GM23338 (cell line): ENCODE measurements around the gene FCHO2. TPM values are rescaled to one million over a fixed set of nuclear protein-coding genes. Genes with fewer than 3 reads are reported as not detected.

ENCODE experiments used
- ATAC-seq: fragments of 200-7000 bp; cut with Tn5 transposase; 3 replicates; pipeline ENCODE4 v1.9.1; 2020
- DNase-seq: peaks from one replicate; pipeline ENCODE4 v3.0.0-alpha.2; 2015; ENCODE audit warnings: low spot score
- H2AFZ ChIP-seq: fragments of 200-600 bp; sonication (generic); 2 replicates; pipeline ENCODE4 v1.8.0; 2016; ENCODE audit warnings: antibody characterized with exemption, mild to moderate bottlenecking, moderate library complexity
- H3F3A ChIP-seq: fragments of 200-600 bp; sonication (generic); replicated peaks from 2 replicates; pipeline ENCODE4 v1.8.0; 2017; ENCODE audit warnings: antibody characterized with exemption, mixed run types, low read depth
- H3K27ac ChIP-seq: fragments of 200-600 bp; sonication (generic); 2 replicates; pipeline ENCODE4 v1.6.1; 2016; ENCODE audit warnings: low read depth
- H3K27me3 ChIP-seq: fragments of 200-600 bp; sonication (generic); 2 replicates; pipeline ENCODE4 v1.8.0; 2016; ENCODE audit warnings: mild to moderate bottlenecking, mixed run types, moderate library complexity; ENCODE audit not compliant: insufficient read depth
- H3K36me3 ChIP-seq: fragments of 200-600 bp; sonication (generic); 2 replicates; pipeline ENCODE4 v1.8.0; 2016; ENCODE audit warnings: mild to moderate bottlenecking; ENCODE audit not compliant: insufficient read depth
- H3K4me1 ChIP-seq: fragments of 200-600 bp; sonication (generic); 2 replicates; pipeline ENCODE4 v1.8.0; 2016; ENCODE audit warnings: mild to moderate bottlenecking, moderate library complexity; ENCODE audit not compliant: insufficient read depth
- H3K4me2 ChIP-seq: fragments of 200-600 bp; sonication (generic); 2 replicates; pipeline ENCODE4 v1.7.1; 2017; ENCODE audit warnings: mixed run types
- H3K4me3 ChIP-seq: fragments of 200-600 bp; sonication (generic); 2 replicates; pipeline ENCODE4 v1.6.1; 2016; ENCODE audit warnings: mixed run types
- H3K79me2 ChIP-seq: fragments of 200-600 bp; sonication (generic); replicated peaks from 2 replicates; pipeline ENCODE4 v1.8.0; 2017; ENCODE audit warnings: mild to moderate bottlenecking; ENCODE audit not compliant: insufficient read depth
- H3K9me2 ChIP-seq: fragments of 200-600 bp; sonication (generic); 2 replicates; pipeline ENCODE4 v1.8.0; 2017; ENCODE audit not compliant: insufficient read depth
- H4K20me1 ChIP-seq: fragments of 200-600 bp; sonication (generic); replicated peaks from 2 replicates; pipeline ENCODE4 v1.8.0; 2017; ENCODE audit warnings: mild to moderate bottlenecking; ENCODE audit not compliant: insufficient read depth
- H3K27ac Mint-ChIP-seq: 2 replicates; pipeline ENCODE4 v1.8.0; 2020; ENCODE audit warnings: inconsistent platforms, mild to moderate bottlenecking, moderate library complexity, mixed read lengths
- H3K27me3 Mint-ChIP-seq: 3 replicates; pipeline ENCODE4 v1.8.0; 2022; ENCODE audit warnings: low read depth, mild to moderate bottlenecking, moderate library complexity, mixed read lengths, inconsistent platforms; ENCODE audit not compliant: insufficient read depth, poor library complexity
- H3K36me3 Mint-ChIP-seq: 3 replicates; pipeline ENCODE4 v1.8.0; 2021; ENCODE audit warnings: low read depth, mild to moderate bottlenecking, inconsistent platforms, moderate library complexity, mixed read lengths
- H3K4me1 Mint-ChIP-seq: 3 replicates; pipeline ENCODE4 v1.8.0; 2020; ENCODE audit warnings: mild to moderate bottlenecking, inconsistent platforms, mixed read lengths
- H3K4me3 Mint-ChIP-seq: 3 replicates; pipeline ENCODE4 v1.8.0; 2021; ENCODE audit warnings: moderate library complexity, mild to moderate bottlenecking, inconsistent platforms, mixed read lengths
- H3K9me3 Mint-ChIP-seq: 3 replicates; pipeline ENCODE4 v1.8.0; 2020; ENCODE audit warnings: moderate library complexity, mild to moderate bottlenecking, inconsistent platforms, mixed read lengths
- CREB1 ChIP-seq: fragments of 250-450 bp; sonication (Bioruptor Pico); IDR thresholded peaks from 2 replicates; pipeline ENCODE4 v1.5.0; 2020; ENCODE audit warnings: low read depth, mild to moderate bottlenecking, moderate library complexity
- CTCF ChIP-seq, 2 experiments: fragments of 200-600 bp in 1 of 2; sonication (generic) in 1 of 2; conservative IDR thresholded peaks; 2 replicates each; pipeline versions ENCODE4 v1.5.1 to v1.6.1; 2016 to 2017; ENCODE audit warnings: antibody characterized with exemption in 2 of 2, low read depth in 2 of 2, mild to moderate bottlenecking in 2 of 2, moderate library complexity in 1 of 2
- EZH2 ChIP-seq: fragments of 200-600 bp; sonication (generic); IDR thresholded peaks from one replicate; pipeline ENCODE4 v1.8.0; 2017; ENCODE audit warnings: antibody characterized with exemption, mild to moderate bottlenecking, low read depth; ENCODE audit not compliant: unreplicated experiment
- EZH2phosphoT487 ChIP-seq: fragments of 200-600 bp; sonication (generic); IDR thresholded peaks from one replicate; pipeline ENCODE4 v1.8.1; 2018; ENCODE audit warnings: antibody characterized with exemption; ENCODE audit not compliant: unreplicated experiment
- JUNB ChIP-seq: IDR thresholded peaks from one replicate; pipeline ENCODE4 v1.6.1; 2016; ENCODE audit warnings: antibody characterized with exemption; ENCODE audit not compliant: unreplicated experiment
- NANOG ChIP-seq: IDR thresholded peaks from 2 replicates; pipeline ENCODE4 v1.6.1; 2016; ENCODE audit warnings: antibody characterized with exemption, borderline replicate concordance
- POLR2AphosphoS5 ChIP-seq: IDR thresholded peaks from 2 replicates; pipeline ENCODE4 v1.6.1; 2016; ENCODE audit warnings: antibody characterized with exemption, low read depth
- REST ChIP-seq: IDR thresholded peaks from one replicate; pipeline ENCODE4 v1.6.1; 2018; ENCODE audit warnings: antibody characterized with exemption; ENCODE audit not compliant: unreplicated experiment
- STAT1 ChIP-seq: IDR thresholded peaks from one replicate; pipeline ENCODE4 v1.6.1; 2016; ENCODE audit warnings: antibody characterized with exemption; ENCODE audit not compliant: unreplicated experiment
- ZNF114 ChIP-seq: fragments of 250-450 bp; sonication (Bioruptor Pico); IDR thresholded peaks from 2 replicates; pipeline ENCODE4 v1.5.0; 2020; ENCODE audit warnings: mild to moderate bottlenecking, moderate library complexity
- ZNF331 ChIP-seq: fragments of 250-450 bp; sonication (Bioruptor Pico); IDR thresholded peaks from 2 replicates; pipeline ENCODE4 v1.5.0; 2020; ENCODE audit warnings: low read depth, mild to moderate bottlenecking, moderate library complexity
- polyA plus RNA-seq: library from polyadenylated mRNA; unstranded; fragments of >200 nt; fragmentation: Nextera tagmentation; extraction: Ambion mirVana; gene quantifications from 2 replicates; pipeline ENCODE4 v1.2.1, GENCODE V29; 2016
- total RNA-seq: library from RNA; depleted of rRNA; stranded (reverse); fragments of >200 nt; shearing (Covaris generic); gene quantifications from 2 replicates; pipeline ENCODE4 v1.2.3, GENCODE V29; 2014
- TF ChIP-seq, protein P1 (sequence below): IDR thresholded peaks from 2 replicates; pipeline ENCODE4 v1.6.1; 2016; ENCODE audit warnings: antibody characterized with exemption

Gene FCHO2
- total and polyA plus RNA-seq, 2 experiments from 2014 or later: 8.4 to 10.1 TPM

DNA sequence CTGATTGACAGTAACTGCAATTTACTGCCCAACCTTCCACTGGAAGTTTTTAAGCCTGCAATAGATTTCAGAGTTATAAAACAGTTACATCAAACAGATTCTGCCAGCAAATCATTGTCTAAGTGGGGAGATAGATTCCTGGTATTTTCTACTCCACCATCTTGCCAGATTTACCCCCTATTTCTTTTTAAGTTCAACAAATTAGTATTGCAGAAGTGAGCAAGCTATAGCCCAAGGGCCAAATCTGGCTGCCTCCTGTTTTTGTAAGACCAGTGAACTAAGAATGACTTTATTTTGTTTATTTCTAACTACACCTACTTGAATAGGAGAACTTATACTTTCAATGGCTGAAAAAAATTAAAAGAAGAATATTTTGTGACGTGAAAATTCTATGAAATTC is 155.7 kb downstream of the FCHO2 start:
- Histone ChIP-seq H3F3A (no peaks in the 10 kb centered on the region), H3K4me2 (no peak overlapping the region), H3K36me3 (no peaks in the 10 kb centered on the region), H3K79me2 (no peaks in the 10 kb centered on the region), H2AFZ (no peak overlapping the region), H4K20me1 (no peaks in the 10 kb centered on the region), H3K27me3 (no peaks in the 10 kb centered on the region), H3K9me2 (0 out of 2 replicates have a peak, but pooled peaks cover 3% of the 10 kb centered on the region), H3K4me1 (peaks cover 5% of the 10 kb centered on the region; the same call in 1 of the 2 replicates), H3K27ac (no peak overlapping the region), H3K4me3 (no peak overlapping the region)
- Mint-ChIP-seq H3K4me1 (peaks cover 5% of the 10 kb centered on the region; the same call in 2 of the 3 replicates), H3K36me3 (no peaks in the 10 kb centered on the region; the same call in 2 of the 3 replicates), H3K27ac (no peak overlapping the region), H3K4me3 (no peak overlapping the region), H3K9me3 (peaks cover 6% of the 10 kb centered on the region; the same call in 1 of the 3 replicates), H3K27me3 (no peaks in the 10 kb centered on the region)
- TF ChIP-seq REST (no peak), POLR2AphosphoS5 (no peak), ZNF114 (no peak), ZNF331 (CRISPR knock-in tag) (no peak), EZH2phosphoT487 (no peak), STAT1 (no peak), NANOG (no peak), CTCF (conservative IDR thresholded peaks at IDR 0.05; ENCODE audit: low read depth in 2 of 2) (no peak), EZH2 (no peak), JUNB (no peak), CREB1 (CRISPR knock-in tag) (no peak)
- TF ChIP-seq, protein P1, sequence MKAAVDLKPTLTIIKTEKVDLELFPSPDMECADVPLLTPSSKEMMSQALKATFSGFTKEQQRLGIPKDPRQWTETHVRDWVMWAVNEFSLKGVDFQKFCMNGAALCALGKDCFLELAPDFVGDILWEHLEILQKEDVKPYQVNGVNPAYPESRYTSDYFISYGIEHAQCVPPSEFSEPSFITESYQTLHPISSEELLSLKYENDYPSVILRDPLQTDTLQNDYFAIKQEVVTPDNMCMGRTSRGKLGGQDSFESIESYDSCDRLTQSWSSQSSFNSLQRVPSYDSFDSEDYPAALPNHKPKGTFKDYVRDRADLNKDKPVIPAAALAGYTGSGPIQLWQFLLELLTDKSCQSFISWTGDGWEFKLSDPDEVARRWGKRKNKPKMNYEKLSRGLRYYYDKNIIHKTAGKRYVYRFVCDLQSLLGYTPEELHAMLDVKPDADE: no peak
- ATAC-seq (no peak), DNase-seq (no peak)
